ENCODE measurements around the gene F12.
"Not testable (repeated sequence)": the region's sequence is repeated elsewhere in the genome, so short reads cannot be mapped to it uniquely, and the experiment has no call there.

The F12 gene

GRCh38 chr5:177432143-177432838 is 22.9 kb upstream of the F12 start:
- no peak for DNase-seq

GRCh38 chr5:177431317-177432142 is 22.2 kb upstream of the F12 start:
- DNase-seq = no peak

- DNase-seq = no peak
These were observed 21.6 kb upstream of the F12 start for GRCh38 chr5:177430972-177431316.

- no peak for DNase-seq
These were observed 21.0 kb upstream of the F12 start for GRCh38 chr5:177430140-177430951.

- DNase-seq = no peak
These were observed 20.1 kb upstream of the F12 start for GRCh38 chr5:177429248-177430040.

GRCh38 chr5:177428574-177429217 is 19.3 kb upstream of the F12 start:
- DNase-seq = no peak

GRCh38 chr5:177427919-177428573 is 18.7 kb upstream of the F12 start:
- DNase-seq = no peak

- DNase-seq = no peak
These were observed 18.0 kb upstream of the F12 start for GRCh38 chr5:177427211-177427822.

GRCh38 chr5:177426566-177427210 is 17.3 kb upstream of the F12 start, which contains the start of gene GRK6:
Gene GRK6, plus strand, starts transcription at chr5:177426676. Its CDS starts 170 bp downstream, at chr5:177426846.
- DNase-seq = no peak

GRCh38 chr5:177425801-177426565 is 16.6 kb upstream of the F12 start:
- peak; percentile 97 for DNase-seq

- DNase-seq = no peak
These were observed 15.9 kb upstream of the F12 start for GRCh38 chr5:177425196-177425800.

GRCh38 chr5:177423671-177424070 is 14.3 kb upstream of the F12 start:
- no peak for DNase-seq

- no peak for DNase-seq
These were observed 11.9 kb upstream of the F12 start for GRCh38 chr5:177421062-177421798.

- DNase-seq = not testable (repeated sequence)
These were observed 11.1 kb upstream of the F12 start for GRCh38 chr5:177420472-177420871.

- DNase-seq = no peak
These were observed 9.7 kb upstream of the F12 start for GRCh38 chr5:177419046-177419445.

- DNase-seq = not testable (repeated sequence)
These were observed 7.7 kb upstream of the F12 start for GRCh38 chr5:177417081-177417480.

- DNase-seq = no peak
These were observed 5.1 kb upstream of the F12 start for GRCh38 chr5:177414481-177414880.

GRCh38 chr5:177412603-177413233 is 3.4 kb upstream of the F12 start:
- no peak for DNase-seq
